HG02678 (cell line): ENCODE results near the gene TBX2.
"Not testable (repeated sequence)": the region's sequence is repeated elsewhere in the genome, so short reads cannot be mapped to it uniquely, and the experiment has no call there.

Source experiments
- ATAC-seq: cut with Tn5 transposase; IDR thresholded peaks from one replicate; pipeline ENCODE4 v1.9.1; 2021; ENCODE audit warnings: mild to moderate bottlenecking, moderate library complexity; ENCODE audit not compliant: unreplicated experiment

TBX2 gene

DNA sequence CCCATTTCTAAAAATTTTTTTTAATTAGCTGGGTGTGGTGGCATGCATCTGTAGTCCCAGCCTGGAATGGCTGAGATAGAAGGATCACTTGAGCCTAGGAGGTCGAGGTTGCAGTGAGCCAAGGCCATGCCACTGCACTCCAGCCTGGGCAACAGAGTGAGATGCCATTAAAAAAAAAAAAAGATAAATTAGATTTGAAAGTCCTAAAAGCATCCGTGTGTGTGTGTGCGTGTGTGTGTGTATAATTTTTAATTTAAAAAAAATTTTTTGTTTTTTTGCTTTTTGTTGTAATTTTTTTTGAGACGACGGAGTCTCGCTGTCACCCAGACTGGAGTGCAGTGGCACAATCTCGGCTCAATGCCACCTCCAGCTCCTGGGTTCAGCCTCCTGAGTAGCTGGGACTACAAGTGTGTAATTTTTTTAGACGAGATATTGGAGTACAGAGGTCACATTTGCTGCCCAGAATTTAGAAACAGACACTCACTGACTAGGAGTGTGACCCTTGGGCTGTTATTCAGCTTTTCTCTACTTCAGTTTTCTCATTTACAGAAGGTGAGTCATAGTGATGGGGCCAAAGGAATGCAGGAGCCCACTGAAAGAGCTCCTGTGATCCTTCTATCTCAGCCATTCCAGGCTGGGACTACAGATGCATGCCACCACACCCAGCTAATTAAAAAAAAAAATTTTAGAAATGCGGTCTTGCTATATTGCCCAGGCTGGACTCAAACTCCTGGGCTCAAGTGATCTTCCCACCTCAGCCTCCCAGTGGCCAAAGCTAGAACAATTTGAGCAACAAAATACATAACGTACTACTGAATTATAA is 27.1 kb downstream of the TBX2 start:
- no peak for ATAC-seq

DNA sequence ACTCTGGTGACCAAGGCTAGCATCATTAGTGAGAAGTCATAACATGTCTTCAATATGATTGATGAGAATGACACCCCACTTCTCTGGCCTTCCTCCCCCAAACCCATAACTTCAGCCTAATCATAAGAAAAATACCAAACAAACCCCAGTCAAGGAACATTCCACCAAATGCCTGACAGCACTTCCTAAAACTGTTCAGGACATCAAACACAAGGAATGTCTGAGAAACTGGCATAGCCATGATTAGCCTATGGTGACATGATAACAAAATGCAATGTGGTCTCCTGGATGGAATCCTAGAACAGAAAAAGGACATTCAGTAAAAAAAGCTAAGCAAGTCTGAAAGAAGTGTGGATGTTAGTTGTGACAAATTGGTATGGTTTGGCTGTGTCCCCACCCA is 27.9 kb downstream of the TBX2 start:
- no peak for ATAC-seq

DNA sequence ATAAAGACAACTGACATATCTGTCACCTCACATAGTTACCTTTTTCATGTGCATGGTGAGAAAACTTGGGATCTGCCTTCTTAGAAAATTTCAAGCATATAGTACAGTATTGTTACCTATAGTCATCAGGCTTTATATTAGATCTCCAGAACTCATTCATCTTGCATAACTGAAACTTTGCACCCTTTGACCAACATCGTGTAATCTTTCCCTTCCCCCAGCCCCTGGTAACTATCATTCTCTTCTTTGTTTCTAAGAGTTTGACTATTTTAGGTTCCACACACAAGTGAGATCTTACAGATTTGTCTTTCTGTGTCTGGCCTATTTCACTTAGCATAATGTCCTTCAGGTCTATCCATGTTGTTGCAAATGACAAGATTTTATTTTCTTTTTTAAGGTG is 29.6 kb downstream of the TBX2 start:
- no peak for ATAC-seq

DNA sequence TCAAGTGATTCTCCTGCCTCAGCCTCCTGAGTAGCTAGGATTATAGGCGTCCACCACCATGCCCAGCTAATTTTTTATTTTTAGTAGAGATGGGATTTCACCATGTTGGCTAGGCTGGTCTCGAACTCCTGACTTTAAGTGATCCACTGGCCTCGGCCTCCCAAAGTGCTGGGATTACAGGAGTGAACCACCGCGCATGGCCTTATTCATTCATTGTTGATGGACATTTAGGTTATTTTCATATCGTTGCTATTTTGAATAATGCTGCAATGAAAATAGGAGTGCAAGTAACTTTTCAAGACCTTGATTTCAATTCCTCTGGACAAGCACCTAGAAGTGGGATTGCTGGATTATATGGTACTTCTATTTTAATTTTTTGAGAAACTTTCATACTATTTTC is 30.2 kb downstream of the TBX2 start:
- not testable (repeated sequence) for ATAC-seq

DNA sequence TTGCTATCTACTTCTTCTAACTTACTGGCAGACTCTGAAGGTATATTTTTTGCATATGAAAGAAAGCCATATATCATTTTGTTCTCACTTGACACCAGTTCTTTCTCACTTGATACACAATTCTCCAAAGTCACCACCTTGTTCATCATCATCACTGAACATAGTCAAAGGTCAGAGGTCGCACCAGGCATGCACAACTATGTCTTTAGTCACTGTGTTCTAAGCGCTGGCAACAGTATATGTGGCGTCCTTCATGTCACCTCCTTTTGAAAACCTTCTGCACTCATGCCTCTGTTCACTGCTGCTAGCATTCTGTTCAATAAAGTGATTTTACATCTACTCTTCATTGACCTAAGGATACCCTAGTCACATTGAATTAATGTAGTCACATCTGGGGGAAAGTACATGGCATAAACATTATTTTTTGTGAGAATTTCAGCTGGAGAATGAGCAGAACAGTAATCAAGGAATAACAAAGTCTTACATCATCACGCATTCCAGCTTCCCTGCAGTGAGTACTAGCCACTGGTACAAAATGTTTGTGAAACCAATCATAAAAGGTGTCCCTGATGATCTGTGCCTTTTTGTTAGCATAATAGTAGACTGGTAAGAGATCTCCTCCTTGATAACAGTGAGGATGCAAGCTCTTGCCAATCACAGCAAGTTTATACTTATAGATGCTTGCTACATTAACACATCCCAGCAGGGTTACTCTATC is 32.1 kb downstream of the TBX2 start:
- ATAC-seq = no peak

DNA sequence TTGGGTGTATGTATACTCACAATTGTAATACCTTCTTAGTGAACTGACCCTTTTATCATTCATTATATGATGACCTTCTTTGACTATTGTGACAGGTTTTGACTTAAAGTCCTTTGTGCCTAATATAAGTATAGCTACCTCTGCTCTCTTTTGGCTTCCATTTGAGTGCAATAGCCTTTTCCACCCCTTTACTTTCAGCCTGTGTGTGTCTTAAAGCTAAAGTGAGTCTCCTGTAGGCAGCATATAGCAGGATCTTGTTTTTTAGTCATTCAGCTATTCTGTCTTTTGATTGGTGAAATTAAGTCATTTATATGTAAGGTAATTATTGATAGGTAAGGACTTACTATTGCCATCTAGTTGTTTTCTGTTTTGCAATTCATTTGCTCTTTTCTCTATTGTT is 36.6 kb downstream of the TBX2 start:
- ATAC-seq = no peak

DNA sequence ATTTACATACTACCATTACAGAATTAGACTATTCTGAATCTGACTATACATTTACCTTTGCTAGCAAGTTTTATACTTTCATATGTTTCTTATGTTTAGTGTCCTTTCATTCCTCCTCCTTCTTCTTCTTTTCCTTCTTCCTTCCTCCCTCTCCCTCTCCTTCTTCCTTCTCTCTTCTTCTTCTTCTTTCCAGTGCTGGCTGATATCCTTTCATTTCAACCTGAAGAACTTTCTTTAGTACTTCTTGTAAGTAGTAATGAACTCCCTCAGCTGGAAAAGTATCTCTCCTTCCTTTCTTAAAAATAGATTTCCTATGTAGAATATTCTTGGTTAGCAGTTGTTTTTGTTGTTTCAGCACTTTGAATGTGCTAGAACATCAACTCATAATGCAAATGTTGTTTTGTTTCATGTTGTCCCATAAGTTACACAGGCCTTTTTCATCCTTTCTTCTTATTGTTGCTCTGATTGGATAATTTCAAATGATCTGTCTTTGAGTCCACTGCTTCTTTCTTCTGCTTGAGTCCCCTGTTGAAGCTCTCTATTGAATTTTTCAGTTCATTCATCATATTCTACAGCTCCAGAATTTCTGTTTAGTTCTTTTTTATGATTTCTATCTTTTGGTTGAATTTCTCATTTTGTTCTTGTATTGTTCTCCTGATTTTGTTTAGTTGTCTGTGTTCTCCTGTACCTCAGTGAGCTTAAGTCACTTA is 37.5 kb downstream of the TBX2 start:
- no peak for ATAC-seq

DNA sequence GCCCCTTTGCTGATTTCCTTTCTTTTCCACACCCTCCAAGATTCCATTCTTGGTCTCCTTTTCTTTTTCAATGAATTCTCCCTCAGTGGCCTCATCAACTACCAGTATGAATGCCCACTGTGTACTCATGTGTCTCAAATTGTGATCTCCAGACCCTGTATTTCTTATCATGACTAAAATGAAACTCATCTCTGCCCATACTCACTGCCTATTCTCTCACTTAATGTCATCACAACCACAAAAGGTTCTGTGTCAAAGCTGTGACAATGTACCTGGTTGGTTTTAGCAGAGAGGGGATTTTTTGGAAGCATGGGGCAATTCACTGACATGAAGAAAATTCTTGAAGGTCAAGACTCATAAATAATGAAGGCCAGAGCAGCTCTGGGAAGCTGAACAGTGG is 41.1 kb downstream of the TBX2 start:
- ATAC-seq = no peak

DNA sequence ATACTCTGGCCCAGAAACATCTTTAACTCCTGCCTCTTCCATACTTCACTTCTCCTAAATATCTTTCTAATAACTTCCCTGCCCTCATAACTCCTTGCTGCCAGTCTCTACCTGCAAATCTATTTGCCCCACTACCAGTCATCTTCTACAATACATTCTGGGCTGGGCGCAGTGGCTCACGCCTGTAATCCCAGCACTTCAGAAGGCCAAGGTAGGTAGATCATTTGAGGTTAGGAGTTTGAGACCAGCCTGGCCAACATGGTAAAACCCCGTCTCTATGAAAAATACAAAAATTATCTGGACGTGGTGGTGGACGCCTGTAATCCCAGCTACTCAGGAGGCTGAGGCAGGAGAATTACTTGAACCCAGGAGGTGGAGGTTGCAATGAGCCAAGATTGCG is 41.9 kb downstream of the TBX2 start:
- ATAC-seq = not testable (repeated sequence)

DNA sequence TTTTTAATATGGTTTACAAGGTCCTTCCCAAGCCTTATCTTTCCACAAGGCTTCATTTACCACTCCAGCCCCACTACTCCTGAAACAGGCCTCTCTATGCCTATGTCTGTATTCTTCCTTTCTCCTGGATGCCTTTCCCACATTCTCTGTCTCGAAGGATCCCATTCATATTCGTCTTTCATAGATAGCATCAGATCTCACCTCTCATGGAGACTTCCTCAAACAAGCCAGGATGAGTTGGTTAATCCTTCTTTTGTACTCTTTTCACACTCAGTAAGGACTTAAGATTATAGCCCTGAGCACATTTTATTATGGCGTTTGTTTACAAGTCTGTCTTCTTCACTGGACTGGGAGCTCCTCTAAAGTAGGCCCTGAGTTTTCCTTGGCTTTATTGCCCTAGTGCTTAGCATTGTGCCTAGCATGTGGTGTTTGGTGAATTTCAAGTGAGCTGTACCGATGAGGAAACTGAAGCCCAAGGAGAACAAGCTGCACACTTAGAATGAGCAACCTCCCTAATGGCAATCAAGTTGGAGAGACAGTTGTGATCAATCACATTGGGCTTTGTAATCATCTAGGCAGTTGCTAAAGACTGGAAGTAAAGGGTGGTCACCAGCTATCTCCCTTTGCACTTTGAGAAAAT is 42.6 kb downstream of the TBX2 start:
- ATAC-seq = no peak

DNA sequence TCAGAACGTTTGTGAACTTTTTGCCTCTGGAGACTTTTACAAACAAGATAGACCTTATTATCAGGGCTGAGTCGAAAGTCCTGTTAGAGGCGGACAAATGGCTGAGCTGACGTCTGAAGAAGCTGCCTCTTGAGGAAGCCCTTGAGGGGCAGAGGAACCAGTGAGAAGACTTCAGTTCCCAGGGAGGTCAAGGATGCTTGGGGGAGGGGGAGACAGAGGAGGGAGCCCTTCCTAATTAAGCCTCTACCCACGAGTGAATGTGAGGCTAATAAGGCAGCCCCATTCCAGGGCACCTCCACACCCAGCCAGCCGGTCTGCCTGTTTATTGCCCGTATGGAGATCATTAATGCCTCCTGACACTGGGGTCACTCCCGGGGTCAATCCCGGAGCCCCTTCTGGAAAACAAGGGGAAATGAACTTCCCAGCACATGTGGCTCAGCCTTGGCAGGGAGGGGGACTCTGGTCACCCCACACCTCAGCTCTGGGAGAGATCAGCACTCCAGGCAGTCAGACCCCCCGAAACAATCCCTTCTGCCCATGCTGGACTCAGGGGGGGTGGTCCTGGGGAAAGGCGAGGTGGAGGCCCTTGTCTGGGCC is 43.3 kb downstream of the TBX2 start:
- ATAC-seq = no peak

DNA sequence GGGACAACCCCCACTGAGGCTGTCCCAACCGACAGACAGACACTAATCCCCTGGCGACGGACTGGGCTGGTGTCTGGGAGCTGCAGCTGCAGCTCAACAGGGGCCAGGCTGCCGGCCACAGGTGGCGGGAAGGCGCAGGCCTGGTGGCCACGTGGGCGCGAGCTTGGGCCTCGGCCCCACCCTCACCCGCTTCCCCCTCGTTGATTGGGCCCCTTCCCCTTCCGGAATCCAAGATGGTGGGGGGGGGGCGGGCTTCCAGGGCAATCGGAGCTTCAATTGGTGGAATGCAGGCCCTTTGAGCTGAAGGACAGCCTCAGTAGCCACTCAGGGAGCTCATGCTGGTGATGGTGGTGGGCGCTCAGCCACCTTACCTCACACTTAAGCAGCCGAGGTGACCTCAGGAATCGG is 43.8 kb downstream of the TBX2 start:
- ATAC-seq = no peak

DNA sequence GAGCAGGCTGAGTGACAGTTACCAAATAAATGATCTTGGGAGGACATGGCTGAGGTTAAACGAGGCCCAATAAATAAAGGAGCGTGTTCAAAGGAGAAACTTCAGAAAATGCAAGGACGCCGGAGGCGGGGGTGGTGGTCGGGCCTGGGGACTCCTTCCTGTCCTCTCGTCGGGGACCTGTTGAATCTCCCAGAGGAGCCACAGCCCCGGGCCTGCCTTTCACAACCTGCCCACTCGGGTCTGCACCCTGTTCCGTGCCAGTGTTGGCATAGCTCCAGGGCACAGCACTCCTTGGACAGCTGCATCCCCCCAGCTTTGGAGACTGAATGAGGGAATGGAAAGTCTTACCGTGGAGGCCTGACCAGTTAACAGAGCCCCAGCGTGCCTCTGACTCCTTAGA is 44.4 kb downstream of the TBX2 start:
- ATAC-seq = no peak

DNA sequence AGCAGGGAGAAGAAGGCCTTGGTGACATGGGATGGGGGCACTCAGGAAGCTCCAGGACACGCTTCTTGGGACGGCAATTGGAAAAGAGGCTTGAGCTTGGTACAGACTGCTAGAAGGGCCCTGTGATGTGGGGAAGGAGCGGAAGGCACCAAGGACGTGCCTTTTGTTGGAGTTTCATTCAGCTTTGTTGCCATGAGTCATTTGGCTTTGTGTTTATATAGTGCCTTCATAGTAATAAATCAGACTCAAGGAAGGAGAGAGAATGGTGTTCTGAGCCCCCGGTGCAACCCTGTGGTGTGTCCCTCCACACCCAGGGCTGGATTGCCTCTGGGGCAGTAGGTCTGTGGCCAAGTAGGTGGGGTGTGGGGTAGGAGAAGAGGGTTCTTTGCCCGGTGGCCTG is 45.2 kb downstream of the TBX2 start:
- ATAC-seq = no peak

DNA sequence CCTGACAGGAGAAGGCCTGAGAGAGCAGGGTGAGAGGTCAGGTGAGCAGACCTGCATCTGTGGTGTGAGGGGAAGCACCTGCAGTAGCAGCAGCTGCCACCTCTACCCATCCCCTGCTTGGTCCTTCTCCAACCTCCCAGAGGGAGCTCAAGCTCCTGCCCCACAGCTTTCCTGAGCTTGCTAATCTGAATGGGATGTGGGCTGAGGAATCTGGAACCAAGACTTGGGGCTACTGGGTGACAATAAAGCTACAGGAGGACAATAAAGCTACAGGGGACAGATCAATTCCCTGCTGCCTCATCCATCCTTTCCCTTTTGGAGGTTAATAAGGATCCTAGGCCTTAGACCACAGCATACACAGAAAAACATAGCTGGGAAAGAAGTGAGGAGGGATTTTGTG is 47.7 kb downstream of the TBX2 start:
- no peak for ATAC-seq

DNA sequence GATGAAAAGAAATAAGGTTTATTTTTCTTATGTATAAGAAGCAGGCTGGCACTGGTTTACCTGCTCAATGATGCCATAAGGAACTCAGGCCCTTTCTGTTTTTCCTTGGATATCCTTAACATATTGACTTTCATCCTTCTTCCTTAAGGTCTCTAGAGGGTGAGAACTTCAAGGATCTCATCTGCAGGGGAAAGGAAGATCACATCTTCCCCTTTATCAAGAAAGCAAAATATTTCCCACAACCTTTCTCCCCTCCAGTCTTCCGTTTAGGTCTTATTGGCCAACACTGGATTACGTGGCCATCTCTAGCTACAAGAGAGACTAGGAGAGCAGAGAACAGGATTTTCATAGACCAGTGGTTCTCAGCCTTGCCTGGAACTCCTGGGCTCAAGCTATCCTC is 48.4 kb downstream of the TBX2 start:
- no peak for ATAC-seq

DNA sequence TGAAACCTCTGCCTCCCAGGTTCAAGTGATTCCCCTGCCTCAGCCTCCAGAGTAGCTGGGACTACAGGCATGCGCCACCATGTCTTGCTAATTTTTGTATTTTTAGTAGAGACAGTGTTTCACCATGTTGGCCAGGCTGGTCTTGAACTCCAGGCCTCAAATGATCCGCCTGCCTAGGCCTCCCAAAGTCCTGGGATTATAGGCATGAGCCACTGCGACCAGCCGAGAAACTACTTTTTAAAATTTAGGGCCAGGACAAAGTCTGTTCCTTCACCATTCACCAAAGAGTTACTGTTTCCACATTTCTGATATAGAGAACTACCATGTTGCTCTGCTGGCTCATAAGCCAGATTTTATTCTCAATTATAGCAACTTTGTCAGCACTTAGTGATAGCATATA is 49.5 kb downstream of the TBX2 start:
- not testable (repeated sequence) for ATAC-seq

DNA sequence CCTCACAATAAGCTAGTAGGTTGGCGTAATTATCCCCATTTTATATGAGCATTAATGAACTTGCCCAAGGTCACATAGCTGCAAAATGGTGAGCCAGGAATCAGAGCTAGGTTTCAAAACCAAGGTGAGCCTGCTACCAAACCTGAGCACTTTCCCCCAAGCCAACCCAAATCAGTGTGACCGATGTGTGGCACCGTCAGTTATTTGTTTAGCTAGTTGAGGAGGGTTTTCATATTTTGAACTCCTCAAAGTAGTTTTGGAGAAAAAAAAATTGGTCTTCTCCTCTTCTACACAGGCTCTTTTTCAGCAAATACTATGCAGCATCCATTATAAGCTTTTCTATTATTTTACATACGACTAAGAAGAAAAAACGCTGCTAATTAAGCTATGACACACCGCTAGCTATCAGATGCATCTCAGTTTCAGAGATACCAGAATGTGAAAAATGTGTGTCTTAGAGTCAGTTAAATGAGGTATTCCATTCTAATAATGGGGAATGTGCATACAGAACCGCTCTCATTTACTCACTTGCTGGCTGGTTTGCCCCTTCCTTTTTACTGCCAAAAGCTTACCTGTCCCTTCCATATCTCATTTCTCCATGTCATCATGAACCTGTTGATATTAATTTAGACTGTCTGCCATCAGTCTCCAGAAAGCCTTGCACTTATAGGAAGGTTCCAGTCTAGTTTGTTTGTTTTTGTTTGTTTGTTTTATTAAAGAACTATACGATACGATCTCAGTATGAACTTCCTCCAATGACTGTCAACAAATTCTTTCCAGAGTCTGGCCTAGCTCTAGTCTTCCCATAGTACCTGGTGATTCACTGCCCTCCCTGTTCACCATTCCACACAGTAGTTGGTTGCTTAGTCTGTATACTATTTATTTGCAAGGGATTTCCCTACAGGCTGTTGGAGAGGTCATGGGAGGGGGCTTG is 50.3 kb downstream of the TBX2 start:
- ATAC-seq = no peak

DNA sequence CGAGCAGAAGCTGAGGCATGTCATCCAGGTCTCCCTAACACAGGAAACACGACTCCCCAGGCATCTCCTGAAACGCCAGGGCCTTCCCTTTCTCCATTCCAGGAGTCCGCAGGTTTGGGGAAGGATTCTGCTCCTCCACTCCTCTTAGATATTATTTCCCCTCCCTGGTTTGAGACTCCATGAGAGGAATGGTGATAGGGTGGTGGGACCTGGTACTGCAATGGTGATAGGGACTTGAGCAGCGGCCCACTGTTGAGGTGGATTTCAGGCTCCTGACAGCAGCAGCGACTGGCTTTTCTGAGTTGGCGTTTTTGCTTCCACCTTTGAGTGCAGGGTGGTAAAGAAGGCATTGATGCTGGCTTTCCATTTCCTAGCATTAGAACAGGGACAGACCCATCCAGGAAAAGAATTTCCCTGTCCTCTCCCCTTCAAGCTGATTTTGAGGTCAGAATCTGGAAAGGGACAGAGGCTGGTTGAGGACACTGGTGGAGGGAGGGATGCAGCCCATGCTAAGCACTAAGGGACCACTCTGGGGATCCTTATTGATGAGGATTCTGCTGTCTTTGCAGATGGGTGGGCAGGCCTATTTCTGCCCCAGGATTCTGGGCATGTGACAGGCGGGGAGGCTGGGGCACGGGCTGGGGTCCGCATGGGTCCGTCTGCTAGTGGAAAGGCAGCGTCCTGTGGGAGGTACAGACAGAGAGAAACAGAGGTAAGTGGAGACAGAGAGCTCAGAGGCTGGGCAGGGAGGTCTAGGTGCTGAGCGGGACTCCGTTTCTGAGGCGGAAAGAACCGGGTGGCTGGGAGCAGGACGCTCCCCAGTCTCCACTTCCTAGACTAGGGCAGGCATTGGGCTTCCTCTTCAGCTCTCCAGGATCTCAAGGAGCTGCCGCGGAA is 51.2 kb downstream of the TBX2 start:
- ATAC-seq = no peak
